ENCODE data around the gene RRP7A. TPM values are rescaled to one million over a fixed set of nuclear protein-coding genes. Genes with fewer than 3 reads are reported as not detected.
"Not testable (repeated sequence)": the region's sequence is repeated elsewhere in the genome, so short reads cannot be mapped to it uniquely, and the experiment has no call there.

RRP7A gene
- total RNA-seq, 1 experiment from 2014 or later, result 101 TPM

DNA sequence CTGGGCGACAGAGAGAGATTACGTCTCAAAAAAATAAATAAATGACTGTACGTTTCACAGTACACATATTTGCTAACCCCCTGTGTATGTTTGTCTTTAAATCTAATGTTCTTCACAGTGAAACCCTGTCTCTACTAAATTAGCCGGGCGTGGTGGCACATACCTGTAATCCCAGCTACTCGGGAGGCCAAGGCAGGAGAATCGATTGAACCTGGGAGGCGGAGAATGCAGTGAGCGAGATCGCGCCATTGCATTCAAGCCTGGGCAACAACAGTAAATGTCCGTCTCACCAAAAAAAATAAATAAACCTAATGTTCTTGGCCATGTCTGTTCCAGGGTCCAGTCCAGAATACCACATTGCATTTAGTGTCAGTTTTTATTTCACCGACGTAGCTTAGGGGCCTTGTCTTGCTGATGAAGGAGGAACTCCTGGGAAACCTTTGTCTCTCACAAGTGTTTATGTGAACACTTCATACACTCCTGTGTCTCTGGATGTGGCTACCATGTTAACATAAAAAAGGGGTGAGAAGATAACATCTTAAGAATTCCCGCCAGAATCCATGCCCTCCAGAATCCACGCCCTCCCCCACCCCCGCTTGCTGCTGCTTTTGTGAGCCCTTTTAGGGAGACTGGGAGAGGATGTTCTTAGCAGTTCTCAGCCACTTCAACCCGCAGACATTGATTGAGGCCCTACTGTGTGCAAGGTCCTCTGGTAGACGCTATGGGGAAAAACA lies 29.2 kb upstream of the RRP7A start:
- DNase-seq, result no peak
- Histone ChIP-seq H3K9ac (ENCODE audit: extremely low read depth, insufficient read length, low read length) (no peak overlapping the region), H3K4me2 (ENCODE audit: insufficient read depth, insufficient read length, low read length) (no peak overlapping the region), H3K79me1 (ENCODE audit: insufficient read depth, low read depth, low read length, poor library complexity, severe bottlenecking) (no peaks in the 10 kb centered on the region), H2BK15ac (ENCODE audit: low read depth, low read length) (no peak overlapping the region), H3K23ac (ENCODE audit: insufficient read length, low read depth, low read length) (no peak overlapping the region), H3K4me1 (ENCODE audit: insufficient read depth, low read length) (no peaks in the 10 kb centered on the region), H3K14ac (ENCODE audit: insufficient read depth, low read length) (no peak overlapping the region), H4K8ac (replicated peaks; ENCODE audit: insufficient read length, low read depth, low read length) (no peak overlapping the region), H3K27me3 (ENCODE audit: insufficient read depth, low read length) (peaks cover 6% of the 10 kb centered on the region; the same call in 1 of the 2 replicates), H3K23me2 (ENCODE audit: insufficient read length, low read depth, low read length, poor library complexity, severe bottlenecking) (peaks cover under 1% of the 10 kb centered on the region), H3T11ph (ENCODE audit: low read length) (no peak overlapping the region), H3K79me2 (ENCODE audit: insufficient read depth, low read length) (no peaks in the 10 kb centered on the region), H3K18ac (ENCODE audit: insufficient read length, low read depth, low read length) (no peak overlapping the region), H3K56ac (ENCODE audit: insufficient read length, low read depth, low read length) (no peak overlapping the region), H2AK5ac (ENCODE audit: insufficient read length, low read length) (no peak overlapping the region), H2BK5ac (ENCODE audit: insufficient read length, low read length) (no peak overlapping the region), H4K91ac (ENCODE audit: insufficient read length, low read depth, low read length) (no peak overlapping the region), H2AFZ (ENCODE audit: low read length) (no peak overlapping the region), H4K5ac (ENCODE audit: insufficient read length, low read depth, low read length) (no peak overlapping the region), H2BK120ac (ENCODE audit: low read depth, low read length, poor library complexity, severe bottlenecking) (no peak overlapping the region), H2BK20ac (ENCODE audit: low read depth, low read length, poor library complexity, severe bottlenecking) (no peak overlapping the region), H2BK12ac (ENCODE audit: insufficient read length, low read depth, low read length) (no peak overlapping the region), H3K9me3 (ENCODE audit: control insufficient read depth, low read depth, low read length) (peaks cover 4% of the 10 kb centered on the region), H3K27ac (ENCODE audit: insufficient read length, low read depth, low read length) (no peak overlapping the region), H4K20me1 (ENCODE audit: control insufficient read depth, insufficient read depth, insufficient read length) (no peaks in the 10 kb centered on the region), H3K4ac (ENCODE audit: low read depth, low read length) (no peak overlapping the region)
- peaks cover 75% of the 10 kb centered on the region for H3K27me3 Mint-ChIP-seq (ENCODE audit: low read depth)
- H3K4me1 Mint-ChIP-seq, result peaks cover 12 to 13% of the 10 kb centered on the region in 2 experiments
- TF ChIP-seq, protein P1, sequence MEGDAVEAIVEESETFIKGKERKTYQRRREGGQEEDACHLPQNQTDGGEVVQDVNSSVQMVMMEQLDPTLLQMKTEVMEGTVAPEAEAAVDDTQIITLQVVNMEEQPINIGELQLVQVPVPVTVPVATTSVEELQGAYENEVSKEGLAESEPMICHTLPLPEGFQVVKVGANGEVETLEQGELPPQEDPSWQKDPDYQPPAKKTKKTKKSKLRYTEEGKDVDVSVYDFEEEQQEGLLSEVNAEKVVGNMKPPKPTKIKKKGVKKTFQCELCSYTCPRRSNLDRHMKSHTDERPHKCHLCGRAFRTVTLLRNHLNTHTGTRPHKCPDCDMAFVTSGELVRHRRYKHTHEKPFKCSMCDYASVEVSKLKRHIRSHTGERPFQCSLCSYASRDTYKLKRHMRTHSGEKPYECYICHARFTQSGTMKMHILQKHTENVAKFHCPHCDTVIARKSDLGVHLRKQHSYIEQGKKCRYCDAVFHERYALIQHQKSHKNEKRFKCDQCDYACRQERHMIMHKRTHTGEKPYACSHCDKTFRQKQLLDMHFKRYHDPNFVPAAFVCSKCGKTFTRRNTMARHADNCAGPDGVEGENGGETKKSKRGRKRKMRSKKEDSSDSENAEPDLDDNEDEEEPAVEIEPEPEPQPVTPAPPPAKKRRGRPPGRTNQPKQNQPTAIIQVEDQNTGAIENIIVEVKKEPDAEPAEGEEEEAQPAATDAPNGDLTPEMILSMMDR (conservative IDR thresholded peaks at IDR 0.05), result no peak
- H3K4me3 Mint-ChIP-seq, result no peak overlapping the region; a peak in 1 of 5 replicates
- no peak overlapping the region for H3K27ac Mint-ChIP-seq
- WGBS (ENCODE audit: extremely low coverage, insufficient read length, low lambda C conversion rate), result no CpG with 5 or more reads among the region's 19 CpGs
- H3K9me3 Mint-ChIP-seq, result peaks cover 19 to 22% of the 10 kb centered on the region in 2 experiments
- H3K36me3 Mint-ChIP-seq (ENCODE audit: insufficient read depth in 1 of 3, low read depth in 3 of 3), result peaks cover 3 to 11% (median 3%) of the 10 kb centered on the region in 3 experiments; a peak in 5 of 7 replicates

GRCh38 chr22:42548126-42548525 lies 28.5 kb upstream of the RRP7A start:
- no CpG with 5 or more reads among the region's 6 CpGs for WGBS (ENCODE audit: extremely low coverage, insufficient read length, low lambda C conversion rate)
- H3K79me2 ChIP-seq (ENCODE audit: insufficient read depth, low read length); H2AK5ac ChIP-seq (ENCODE audit: insufficient read length, low read length); H2BK120ac ChIP-seq (ENCODE audit: low read depth, low read length, poor library complexity, severe bottlenecking); H3K14ac ChIP-seq (ENCODE audit: insufficient read depth, low read length); H3K18ac ChIP-seq (ENCODE audit: insufficient read length, low read depth, low read length); H3K27ac ChIP-seq (ENCODE audit: insufficient read length, low read depth, low read length); H2AFZ ChIP-seq (ENCODE audit: low read length); H3K27ac Mint-ChIP-seq; H4K91ac ChIP-seq (ENCODE audit: insufficient read length, low read depth, low read length); H3K4me2 ChIP-seq (ENCODE audit: insufficient read depth, insufficient read length, low read length); H3T11ph ChIP-seq (ENCODE audit: low read length); H3K4me3 Mint-ChIP-seq; H3K23ac ChIP-seq (ENCODE audit: insufficient read length, low read depth, low read length); DNase-seq; H4K8ac ChIP-seq (replicated peaks; ENCODE audit: insufficient read length, low read depth, low read length); H2BK15ac ChIP-seq (ENCODE audit: low read depth, low read length); H2BK12ac ChIP-seq (ENCODE audit: insufficient read length, low read depth, low read length); H3K4me1 ChIP-seq (ENCODE audit: insufficient read depth, low read length); H4K20me1 ChIP-seq (ENCODE audit: control insufficient read depth, insufficient read depth, insufficient read length); H3K9me3 ChIP-seq (ENCODE audit: control insufficient read depth, low read depth, low read length); H3K23me2 ChIP-seq (ENCODE audit: insufficient read length, low read depth, low read length, poor library complexity, severe bottlenecking); H2BK5ac ChIP-seq (ENCODE audit: insufficient read length, low read length); H3K56ac ChIP-seq (ENCODE audit: insufficient read length, low read depth, low read length); H2BK20ac ChIP-seq (ENCODE audit: low read depth, low read length, poor library complexity, severe bottlenecking); H3K9ac ChIP-seq (ENCODE audit: extremely low read depth, insufficient read length, low read length); H3K79me1 ChIP-seq (ENCODE audit: insufficient read depth, low read depth, low read length, poor library complexity, severe bottlenecking); H4K5ac ChIP-seq (ENCODE audit: insufficient read length, low read depth, low read length); H3K27me3 ChIP-seq (ENCODE audit: insufficient read depth, low read length); H3K4ac ChIP-seq (ENCODE audit: low read depth, low read length): not testable (repeated sequence)
- peaks cover 12 to 13% of the 10 kb centered on the region in 2 experiments for H3K4me1 Mint-ChIP-seq
- H3K36me3 Mint-ChIP-seq (ENCODE audit: insufficient read depth in 1 of 3, low read depth in 3 of 3), result peaks cover 3 to 11% (median 3%) of the 10 kb centered on the region in 3 experiments; a peak in 5 of 7 replicates
- H3K9me3 Mint-ChIP-seq, result peaks cover 19 to 22% of the 10 kb centered on the region in 2 experiments
- H3K27me3 Mint-ChIP-seq (ENCODE audit: low read depth), result peaks cover 76% of the 10 kb centered on the region

Data from H9 (cell line).